Erythroblast (primary cell): ENCODE data around the gene KSR1.

Experiments
- GATA1 ChIP-seq: IDR thresholded peaks from 2 replicates; pipeline ENCODE4 v1.6.1; 2011; ENCODE audit warnings: low read depth, mild to moderate bottlenecking, control low read depth, low read length, moderate library complexity
- POLR2A ChIP-seq: IDR thresholded peaks from 2 replicates; pipeline ENCODE4 v1.6.1; 2011; ENCODE audit warnings: mild to moderate bottlenecking, low read length

- TF ChIP-seq POLR2A (no peak), GATA1 (no peak)
Measured at GRCh38 chr17:27598337-27599050, 142.2 kb downstream of the KSR1 start.
